GM21786 (cell line): ENCODE results near the gene ATP9B.
"Not testable (repeated sequence)": the region's sequence is repeated elsewhere in the genome, so short reads cannot be mapped to it uniquely, and the experiment has no call there.

Experiments
- ATAC-seq: cut with Tn5 transposase; IDR thresholded peaks from one replicate; pipeline ENCODE4 v1.9.1; 2021; ENCODE audit not compliant: unreplicated experiment

The ATP9B gene

DNA sequence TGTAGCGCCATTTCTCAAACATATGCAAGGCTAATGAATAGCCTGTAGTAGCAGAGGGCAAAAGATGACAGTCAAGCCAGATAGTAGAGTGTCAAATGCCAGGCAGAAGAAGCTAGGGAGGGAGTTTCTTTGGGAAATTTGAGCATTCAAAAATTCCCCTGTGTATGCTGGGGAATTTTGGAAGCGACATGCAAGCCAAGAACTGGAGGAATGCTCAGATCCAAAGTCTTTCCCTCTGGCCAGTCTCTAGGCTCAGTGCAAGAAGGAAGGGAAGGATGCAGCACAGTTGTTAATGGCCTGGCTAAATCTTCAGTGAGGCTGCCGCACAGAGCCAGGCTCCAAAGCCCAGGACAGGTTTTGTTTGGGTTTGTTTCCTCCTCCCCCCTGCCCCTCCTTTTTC, 59.9 kb downstream of the ATP9B start:
- ATAC-seq: no peak

DNA sequence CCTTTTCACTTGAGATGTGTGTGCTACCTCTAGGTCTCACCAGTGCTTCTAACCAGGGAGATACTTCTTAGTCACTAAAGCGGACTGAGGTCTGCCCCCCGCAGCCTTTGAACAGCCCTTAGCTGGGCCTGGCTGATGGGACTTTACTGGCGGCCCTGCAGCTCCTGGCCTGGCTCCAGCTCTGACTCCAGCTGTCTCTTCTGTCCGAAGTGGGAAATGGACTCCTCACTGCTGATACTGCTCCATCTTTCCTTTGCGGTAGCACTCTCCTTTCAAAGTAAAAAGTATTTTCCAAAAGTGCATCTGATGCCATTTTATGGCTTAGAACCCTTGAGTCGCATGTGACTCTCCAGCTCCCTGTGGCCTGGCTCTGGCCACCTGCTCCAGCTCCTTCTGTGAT, 64.5 kb downstream of the ATP9B start:
- ATAC-seq: no peak

- no peak for ATAC-seq
These were observed 66.7 kb downstream of the ATP9B start for GRCh38 chr18:79135924-79136323.

DNA sequence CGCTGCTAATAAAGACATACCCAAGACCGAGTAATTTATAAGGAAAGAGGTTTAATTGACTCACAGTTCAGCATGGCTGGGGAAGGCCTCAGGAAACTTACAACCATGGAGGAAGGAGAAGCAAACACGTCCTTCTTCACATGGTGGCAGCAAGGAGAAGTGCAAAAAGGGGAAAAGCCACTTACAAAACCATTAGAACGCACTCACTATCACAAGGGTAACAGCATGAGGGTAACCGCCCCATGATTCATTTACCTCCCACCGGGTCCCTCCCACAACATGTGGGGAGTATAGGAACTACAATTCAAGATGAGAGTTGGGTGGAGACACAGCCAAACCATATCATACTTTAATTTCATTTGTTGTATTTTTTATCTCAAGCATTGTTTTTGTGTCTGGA, 67.5 kb downstream of the ATP9B start:
- ATAC-seq: no peak

DNA sequence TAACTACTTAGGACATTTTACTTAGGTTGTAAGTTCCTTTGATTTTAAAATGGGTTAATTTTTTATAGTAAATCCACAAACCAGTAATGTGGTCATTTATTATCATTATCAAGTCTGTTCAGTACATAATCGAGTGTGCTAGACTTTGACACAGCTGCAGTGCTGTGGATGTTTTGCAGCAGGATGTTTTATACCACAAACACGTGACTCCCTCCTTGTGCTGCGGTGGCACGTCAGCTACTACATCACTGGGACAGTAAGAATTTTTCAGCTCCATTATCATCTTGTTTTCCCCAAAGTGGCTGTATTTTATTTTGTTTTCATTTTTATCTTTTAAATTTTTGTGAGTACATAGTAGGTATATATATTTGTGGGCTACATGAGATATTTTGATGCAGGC, 70.0 kb downstream of the ATP9B start:
- ATAC-seq: no peak

GRCh38 chr18:79147014-79147413, 77.8 kb downstream of the ATP9B start:
- ATAC-seq: no peak

DNA sequence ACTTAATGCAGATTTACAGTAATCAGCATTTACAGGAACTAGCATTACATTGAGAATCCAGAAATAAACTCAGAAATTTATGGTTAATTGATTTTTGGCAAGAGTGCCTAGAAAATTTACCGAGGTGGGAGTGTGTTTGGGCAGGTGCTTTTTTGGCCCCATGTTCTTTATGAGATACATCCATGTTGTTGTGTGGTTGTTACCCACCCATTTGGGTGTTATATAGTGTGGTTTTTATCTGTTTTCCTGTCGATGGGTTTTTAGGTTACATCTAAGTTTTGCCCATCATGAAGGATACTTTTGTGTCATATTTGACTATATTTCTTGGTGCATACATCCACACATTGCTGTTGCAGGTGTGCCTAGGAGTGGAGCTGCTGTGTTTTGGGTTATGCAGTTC, 82.0 kb downstream of the ATP9B start:
- no peak for ATAC-seq

DNA sequence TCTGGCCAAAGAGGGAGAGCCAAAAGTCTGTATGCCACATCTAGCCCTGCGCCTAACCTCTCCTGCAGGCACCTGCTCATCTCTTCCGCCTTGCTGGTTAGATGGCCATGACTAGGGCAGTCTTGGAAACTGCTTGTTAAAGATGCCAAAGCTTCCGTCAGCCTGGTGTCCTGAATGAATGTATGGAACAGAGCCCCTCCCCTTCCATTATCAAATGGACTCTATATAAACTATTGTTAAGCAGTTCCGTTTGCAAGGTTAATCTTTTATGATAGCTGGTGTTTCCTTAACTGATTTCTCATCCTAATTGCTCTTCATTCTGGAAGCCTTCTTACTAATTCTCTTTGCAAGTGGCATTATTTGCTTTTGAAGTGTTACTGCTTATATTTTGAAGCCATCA, 87.1 kb downstream of the ATP9B start:
- ATAC-seq: no peak

GRCh38 chr18:79164706-79165105, 95.5 kb downstream of the ATP9B start:
- ATAC-seq: no peak

- no peak for ATAC-seq
These were observed 97.5 kb downstream of the ATP9B start for GRCh38 chr18:79166702-79167101.

GRCh38 chr18:79167526-79168190, 98.5 kb downstream of the ATP9B start:
- ATAC-seq: no peak

DNA sequence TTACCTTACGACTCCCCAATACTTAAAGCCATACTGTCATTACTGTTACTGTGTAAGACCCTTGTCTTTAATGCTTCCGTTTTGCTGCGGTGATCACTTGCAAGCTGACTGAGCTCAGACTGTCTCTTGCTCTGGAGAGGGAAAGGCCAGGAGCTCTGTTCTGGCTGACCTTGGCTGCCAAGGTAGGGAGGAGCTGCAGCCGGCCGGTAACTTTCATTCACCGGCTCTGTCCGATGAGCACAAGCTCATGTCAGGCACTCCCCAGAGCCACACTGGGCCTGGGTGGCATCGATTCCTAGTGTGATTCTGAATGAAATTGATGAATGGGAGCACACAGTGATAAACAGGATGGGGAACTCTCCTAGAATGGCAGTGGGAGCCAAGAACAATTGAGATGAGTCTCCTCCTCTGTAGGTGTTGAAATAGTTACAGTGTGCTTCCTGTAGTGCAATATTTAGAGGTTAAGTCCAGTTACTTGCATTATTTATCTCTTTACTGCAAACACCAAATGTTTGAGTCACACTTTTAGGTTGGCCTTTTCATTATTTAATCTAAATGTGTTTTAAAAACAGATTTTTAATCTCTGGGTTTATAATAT, 100.9 kb downstream of the ATP9B start:
- no peak for ATAC-seq

- not testable (repeated sequence) for ATAC-seq
These were observed 103.1 kb downstream of the ATP9B start for GRCh38 chr18:79172331-79172730.

DNA sequence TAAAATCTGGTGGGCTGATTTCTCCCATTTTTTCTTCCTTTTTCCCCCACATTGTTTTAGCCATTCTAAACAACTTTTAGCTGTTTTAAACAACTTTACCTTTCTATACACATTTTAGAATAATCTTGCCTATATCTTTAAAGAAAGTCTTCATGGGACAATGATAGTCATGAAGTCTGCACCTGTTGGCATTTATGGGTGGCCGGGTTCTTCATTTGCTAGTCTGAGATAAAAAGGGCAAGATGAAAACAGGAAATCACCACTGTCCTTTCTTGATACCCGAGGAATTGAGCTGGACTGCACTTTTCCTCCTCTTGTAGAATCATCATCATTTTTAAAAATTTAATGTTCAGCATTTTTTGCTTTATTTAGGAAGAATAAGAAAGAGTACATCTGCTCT, 104.5 kb downstream of the ATP9B start:
- no peak for ATAC-seq

GRCh38 chr18:79178113-79178531, 108.9 kb downstream of the ATP9B start:
- no peak for ATAC-seq

- ATAC-seq: no peak
These were observed 113.0 kb downstream of the ATP9B start for GRCh38 chr18:79182047-79182713.

- ATAC-seq: no peak
These were observed 116.5 kb downstream of the ATP9B start for GRCh38 chr18:79185648-79186047.

DNA sequence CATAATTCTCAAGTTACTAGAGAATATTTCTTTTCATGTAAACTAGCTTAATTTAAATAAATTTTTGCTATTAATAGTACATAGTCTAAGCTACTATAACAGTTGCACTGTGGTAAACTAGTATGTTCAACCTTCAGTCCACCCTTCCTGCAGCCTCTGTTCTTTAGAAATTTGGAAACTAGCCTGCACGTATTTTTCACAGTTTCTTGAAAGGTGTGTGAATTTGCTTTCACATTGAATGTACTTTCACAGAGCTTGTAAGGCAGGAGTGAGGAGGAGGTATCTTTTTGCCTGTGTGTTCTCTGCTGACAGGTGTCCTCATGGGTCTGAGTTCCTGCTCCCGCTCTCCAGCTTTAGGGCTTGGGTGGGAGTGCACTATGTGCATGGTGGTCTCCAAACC, 117.5 kb downstream of the ATP9B start:
- peak; percentile 77 for ATAC-seq

DNA sequence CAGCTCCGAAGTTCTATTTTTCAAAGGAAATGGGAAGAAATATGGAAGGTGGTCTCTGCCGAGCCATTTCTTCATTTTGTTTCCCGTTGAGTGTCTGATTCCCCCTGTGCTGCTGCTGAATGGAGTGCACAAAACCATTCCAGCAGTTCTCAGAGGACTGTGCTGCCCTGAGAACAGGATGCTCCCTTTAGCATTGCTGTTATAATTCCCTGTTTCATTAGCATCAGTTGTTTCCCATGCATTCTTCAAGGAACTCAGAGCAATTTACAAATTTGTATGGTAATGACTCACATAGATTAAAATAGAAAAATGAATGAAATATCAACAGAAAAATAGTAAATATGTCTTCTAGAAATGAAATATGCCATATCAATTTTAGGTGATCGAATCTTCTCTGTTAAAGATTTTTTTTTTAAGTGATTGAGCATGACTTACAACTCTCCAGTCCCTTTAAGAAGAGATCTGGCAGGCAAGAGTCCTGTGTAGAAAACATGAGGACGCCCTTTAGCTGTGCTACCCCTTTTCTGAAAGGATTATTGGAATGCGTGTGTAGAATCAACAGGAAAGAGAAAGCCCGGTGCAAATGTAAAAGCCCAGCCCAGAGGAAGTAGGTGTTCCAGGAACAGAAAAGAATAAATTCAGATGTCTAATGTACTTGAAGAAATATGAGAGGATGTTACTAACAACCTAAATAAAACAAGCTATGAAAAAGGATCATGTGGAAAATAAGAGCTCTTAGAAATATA, 118.5 kb downstream of the ATP9B start:
- no peak for ATAC-seq

GRCh38 chr18:79191418-79191817, 122.2 kb downstream of the ATP9B start:
- no peak for ATAC-seq

GRCh38 chr18:79191956-79192355, 122.8 kb downstream of the ATP9B start:
- ATAC-seq: no peak

DNA sequence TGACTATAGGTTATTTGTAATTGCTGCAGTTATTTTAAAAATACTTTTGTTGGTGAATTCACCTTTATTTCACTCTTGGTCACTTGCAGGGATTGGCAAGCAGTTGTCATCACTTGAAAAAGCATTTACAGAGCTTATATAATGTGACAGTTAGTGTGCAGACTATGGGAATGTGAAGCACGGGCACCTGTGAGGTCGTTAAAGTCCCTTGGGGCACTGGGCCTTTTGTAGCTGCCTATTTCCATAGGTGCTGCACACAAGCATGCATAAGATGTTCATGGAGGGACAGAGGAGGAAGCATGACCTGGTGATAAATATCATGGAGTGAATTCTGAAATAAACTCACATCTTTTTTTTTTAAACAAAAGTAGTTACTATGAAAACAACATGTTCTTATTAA, 124.6 kb downstream of the ATP9B start:
- no peak for ATAC-seq
